Neural progenitor cell (in vitro differentiated cells): ENCODE data around the gene THSD4. TPM values are rescaled to one million over a fixed set of nuclear protein-coding genes. Genes with fewer than 3 reads are reported as not detected.

Experiments
- DNase-seq: peaks from one replicate; pipeline ENCODE4 v3.0.0-alpha.2; 2016; ENCODE audit warnings: low spot score
- H2AFZ ChIP-seq: fragments of 200-600 bp; sonication (generic); replicated peaks from 2 replicates; pipeline ENCODE4 v1.6.1; 2016; ENCODE audit warnings: antibody characterized with exemption
- H3F3A ChIP-seq: fragments of 200-600 bp; sonication (generic); 2 replicates; pipeline ENCODE4 v1.6.1; 2016; ENCODE audit warnings: antibody characterized with exemption, low read depth
- H3K27ac ChIP-seq: fragments of 200-600 bp; sonication (generic); 2 replicates; pipeline ENCODE4 v1.5.1; 2016; ENCODE audit warnings: mild to moderate bottlenecking
- H3K27me3 ChIP-seq: fragments of 200-600 bp; sonication (generic); 2 replicates; pipeline ENCODE4 v1.6.1; 2016; ENCODE audit warnings: mild to moderate bottlenecking, moderate library complexity
- H3K36me3 ChIP-seq: fragments of 200-600 bp; sonication (generic); 2 replicates; pipeline ENCODE4 v1.5.1; 2016
- H3K4me1 ChIP-seq: fragments of 200-600 bp; sonication (generic); 2 replicates; pipeline ENCODE4 v1.6.1; 2016; ENCODE audit warnings: mixed run types
- H3K4me2 ChIP-seq: fragments of 200-600 bp; sonication (generic); 2 replicates; pipeline ENCODE4 v1.6.1; 2016
- H3K4me3 ChIP-seq: fragments of 200-600 bp; sonication (generic); 2 replicates; pipeline ENCODE4 v1.5.1; 2016
- H3K79me2 ChIP-seq: fragments of 200-600 bp; sonication (generic); 2 replicates; pipeline ENCODE4 v1.6.1; 2016; ENCODE audit warnings: low read depth
- H3K9ac ChIP-seq: fragments of 200-600 bp; sonication (generic); 2 replicates; pipeline ENCODE4 v1.6.1; 2016
- H3K9me3 ChIP-seq: fragments of 200-600 bp; sonication (generic); 2 replicates; pipeline ENCODE4 v1.5.1; 2016; ENCODE audit warnings: low read depth
- H4K20me1 ChIP-seq: fragments of 200-600 bp; sonication (generic); 2 replicates; pipeline ENCODE4 v1.6.1; 2016; ENCODE audit warnings: low read depth
- H3K27ac Mint-ChIP-seq: 3 replicates; pipeline ENCODE4 v1.8.0; 2021; ENCODE audit warnings: mixed read lengths
- H3K27me3 Mint-ChIP-seq: 2 replicates; pipeline ENCODE4 v1.8.0; 2022; ENCODE audit warnings: low read depth, mild to moderate bottlenecking, inconsistent platforms, moderate library complexity, mixed read lengths; ENCODE audit not compliant: insufficient read depth
- H3K36me3 Mint-ChIP-seq: 3 replicates; pipeline ENCODE4 v1.8.0; 2021; ENCODE audit warnings: mixed read lengths
- H3K4me1 Mint-ChIP-seq: 3 replicates; pipeline ENCODE4 v1.8.0; 2021; ENCODE audit warnings: mixed read lengths
- H3K4me3 Mint-ChIP-seq: 3 replicates; pipeline ENCODE4 v1.8.0; 2021; ENCODE audit warnings: mild to moderate bottlenecking, moderate library complexity, mixed read lengths
- H3K9me3 Mint-ChIP-seq: 3 replicates; pipeline ENCODE4 v1.8.0; 2020; ENCODE audit warnings: mixed read lengths
- EZH2 ChIP-seq: fragments of 200-600 bp; sonication (generic); IDR thresholded peaks from 2 replicates; pipeline ENCODE4 v1.6.1; 2017; ENCODE audit warnings: antibody characterized with exemption, mild to moderate bottlenecking, moderate library complexity
- EZH2phosphoT487 ChIP-seq: fragments of 200-600 bp; sonication (generic); IDR thresholded peaks from 2 replicates; pipeline ENCODE4 v1.6.1; 2017; ENCODE audit warnings: antibody characterized with exemption
- total RNA-seq: library from RNA; depleted of rRNA; stranded (reverse); fragments of >200 nt; gene quantifications from 2 replicates; pipeline ENCODE4 v1.2.3, GENCODE V29; 2015; ENCODE audit warnings: low replicate concordance
- TF ChIP-seq, protein P1 (sequence below): fragments of 200-600 bp; sonication (generic); IDR thresholded peaks from 2 replicates; pipeline ENCODE4 v1.5.1; 2017; ENCODE audit warnings: antibody characterized with exemption, mild to moderate bottlenecking

THSD4 gene
- total RNA-seq, 1 donor from 2014 or later: 2.4 TPM

DNA sequence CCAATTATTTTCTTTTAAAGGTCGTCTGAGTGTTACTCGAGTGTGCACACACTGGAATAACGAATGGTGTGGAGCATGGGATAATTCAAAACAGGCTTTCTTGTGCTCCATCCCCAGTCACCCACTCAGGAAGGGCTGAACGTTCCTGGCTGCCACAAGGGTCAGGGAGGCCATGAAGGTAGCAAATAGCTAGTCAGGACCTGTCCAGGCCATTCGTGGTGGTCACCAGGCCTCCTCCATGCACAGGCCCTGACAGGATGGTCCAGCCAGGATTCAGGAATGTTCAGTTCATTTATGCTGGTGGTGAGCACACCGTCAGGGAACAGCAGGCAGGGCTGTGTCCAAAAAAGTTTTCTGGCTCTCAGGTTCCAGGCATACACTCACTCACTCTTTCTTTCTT lies 683.4 kb downstream of the THSD4 start:
- Histone ChIP-seq H3K27ac (no peak overlapping the region), H3K4me1 (peaks cover 4% of the 10 kb centered on the region), H3K9me3 (no peaks in the 10 kb centered on the region), H3K36me3 (no peaks in the 10 kb centered on the region), H3K9ac (no peak overlapping the region), H2AFZ (no peak overlapping the region), H3F3A (no peaks in the 10 kb centered on the region), H3K79me2 (no peaks in the 10 kb centered on the region), H4K20me1 (no peaks in the 10 kb centered on the region), H3K27me3 (no peaks in the 10 kb centered on the region), H3K4me3 (no peak overlapping the region), H3K4me2 (no peak overlapping the region)
- Mint-ChIP-seq H3K27me3 (peaks cover 4% of the 10 kb centered on the region), H3K9me3 (no peaks in the 10 kb centered on the region), H3K36me3 (no peaks in the 10 kb centered on the region), H3K4me3 (no peak overlapping the region), H3K27ac (no peak overlapping the region), H3K4me1 (peaks cover 3% of the 10 kb centered on the region)
- DNase-seq: no peak
- no peak for TF ChIP-seq EZH2phosphoT487

DNA sequence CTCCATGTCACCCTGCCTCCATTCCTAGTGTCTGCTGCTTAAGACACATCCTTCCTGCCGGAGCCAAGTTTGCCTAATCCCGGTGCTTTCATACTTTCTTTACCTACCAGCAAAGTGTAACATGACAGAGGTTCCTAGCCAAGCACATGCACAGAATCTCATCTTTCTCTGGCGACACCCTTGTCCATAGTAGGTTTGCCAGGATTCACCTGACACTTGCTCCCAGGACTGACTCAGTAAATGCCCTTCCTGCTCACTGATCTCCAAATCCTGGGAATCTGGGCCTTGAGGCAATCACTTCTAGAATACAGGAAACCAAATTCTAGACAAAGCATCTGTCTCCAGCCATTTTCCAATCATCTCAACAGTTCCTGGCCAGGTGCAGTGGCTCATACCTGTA lies 684.9 kb downstream of the THSD4 start:
- Histone ChIP-seq H3K36me3 (no peaks in the 10 kb centered on the region), H3K27me3 (no peaks in the 10 kb centered on the region), H3K4me1 (peaks cover 7% of the 10 kb centered on the region), H3K9ac (no peak overlapping the region), H3K4me2 (no peak overlapping the region), H3K9me3 (no peaks in the 10 kb centered on the region), H3K79me2 (no peaks in the 10 kb centered on the region), H3F3A (no peaks in the 10 kb centered on the region), H4K20me1 (no peaks in the 10 kb centered on the region), H2AFZ (no peak overlapping the region), H3K27ac (no peak overlapping the region), H3K4me3 (no peak overlapping the region)
- no peak overlapping the region for H3K4me3 Mint-ChIP-seq
- no peaks in the 10 kb centered on the region for H3K36me3 Mint-ChIP-seq
- no peaks in the 10 kb centered on the region for H3K9me3 Mint-ChIP-seq
- H3K4me1 Mint-ChIP-seq: peaks cover 9% of the 10 kb centered on the region
- DNase-seq: no peak
- H3K27ac Mint-ChIP-seq: peak overlapping the region; percentile 67
- H3K27me3 Mint-ChIP-seq: peaks cover 4% of the 10 kb centered on the region
- TF ChIP-seq EZH2phosphoT487 (no peak), EZH2 (no peak)
- TF ChIP-seq, protein P1, sequence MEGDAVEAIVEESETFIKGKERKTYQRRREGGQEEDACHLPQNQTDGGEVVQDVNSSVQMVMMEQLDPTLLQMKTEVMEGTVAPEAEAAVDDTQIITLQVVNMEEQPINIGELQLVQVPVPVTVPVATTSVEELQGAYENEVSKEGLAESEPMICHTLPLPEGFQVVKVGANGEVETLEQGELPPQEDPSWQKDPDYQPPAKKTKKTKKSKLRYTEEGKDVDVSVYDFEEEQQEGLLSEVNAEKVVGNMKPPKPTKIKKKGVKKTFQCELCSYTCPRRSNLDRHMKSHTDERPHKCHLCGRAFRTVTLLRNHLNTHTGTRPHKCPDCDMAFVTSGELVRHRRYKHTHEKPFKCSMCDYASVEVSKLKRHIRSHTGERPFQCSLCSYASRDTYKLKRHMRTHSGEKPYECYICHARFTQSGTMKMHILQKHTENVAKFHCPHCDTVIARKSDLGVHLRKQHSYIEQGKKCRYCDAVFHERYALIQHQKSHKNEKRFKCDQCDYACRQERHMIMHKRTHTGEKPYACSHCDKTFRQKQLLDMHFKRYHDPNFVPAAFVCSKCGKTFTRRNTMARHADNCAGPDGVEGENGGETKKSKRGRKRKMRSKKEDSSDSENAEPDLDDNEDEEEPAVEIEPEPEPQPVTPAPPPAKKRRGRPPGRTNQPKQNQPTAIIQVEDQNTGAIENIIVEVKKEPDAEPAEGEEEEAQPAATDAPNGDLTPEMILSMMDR: no peak

DNA sequence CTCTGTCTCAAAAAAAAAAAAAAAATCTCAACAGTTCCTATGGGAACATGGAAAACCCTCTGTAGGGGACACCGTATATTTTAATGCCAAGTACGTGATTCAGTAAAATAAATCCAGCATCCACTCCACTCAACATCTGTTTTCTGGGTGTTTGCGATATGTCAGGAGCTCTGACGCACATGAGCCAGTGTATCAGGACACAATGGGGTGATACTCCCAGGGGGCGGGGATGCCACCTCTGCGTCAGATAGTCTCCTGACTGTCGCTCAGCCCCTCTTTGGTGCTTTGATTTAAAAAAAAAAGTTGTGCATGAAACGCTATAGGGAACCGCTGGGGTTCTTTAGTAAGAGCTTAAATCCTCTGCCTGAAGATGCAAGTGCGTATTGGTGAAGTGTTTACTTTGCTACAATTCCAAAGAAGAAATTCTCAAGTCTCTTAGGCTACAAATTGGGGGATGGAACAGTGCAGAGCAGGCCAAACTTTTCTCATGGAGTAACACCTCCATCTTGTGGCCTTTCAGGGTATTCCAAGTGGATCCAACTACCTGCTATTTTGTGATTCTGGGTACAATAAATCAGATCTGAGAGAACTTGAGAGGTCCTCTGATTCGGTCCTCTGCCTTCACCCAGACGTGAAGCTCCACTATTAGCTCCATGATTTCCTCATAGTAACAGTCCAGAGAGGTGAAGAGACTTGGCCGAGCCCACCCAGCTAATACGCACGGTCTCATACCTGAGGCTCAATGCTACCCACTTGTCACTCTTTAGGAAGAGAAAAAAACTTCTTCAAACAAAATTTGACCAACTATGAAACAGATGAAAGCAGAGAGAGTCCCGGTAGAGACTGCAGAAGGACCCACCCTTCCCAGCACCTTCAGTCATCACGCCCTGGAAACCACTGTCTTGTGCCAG lies 685.8 kb downstream of the THSD4 start:
- Histone ChIP-seq H3K4me2 (no peak overlapping the region), H3K36me3 (no peaks in the 10 kb centered on the region), H3K27me3 (no peaks in the 10 kb centered on the region), H3K27ac (no peak overlapping the region), H3K9ac (no peak overlapping the region), H3K9me3 (no peaks in the 10 kb centered on the region), H3F3A (peaks cover 3% of the 10 kb centered on the region), H3K4me1 (peaks cover 8% of the 10 kb centered on the region), H4K20me1 (no peaks in the 10 kb centered on the region), H2AFZ (peak overlapping the region; percentile 89), H3K4me3 (no peak overlapping the region), H3K79me2 (no peaks in the 10 kb centered on the region)
- TF ChIP-seq EZH2phosphoT487 (no peak), EZH2 (no peak)
- TF ChIP-seq, protein P1: peak; percentile 93
- Mint-ChIP-seq H3K9me3 (no peaks in the 10 kb centered on the region), H3K27ac (no peak overlapping the region), H3K4me1 (peaks cover 18% of the 10 kb centered on the region), H3K4me3 (no peak overlapping the region), H3K36me3 (no peaks in the 10 kb centered on the region), H3K27me3 (peaks cover 6% of the 10 kb centered on the region)
- DNase-seq: peak; percentile 75
